HCT116 (cell line): ENCODE measurements around the gene KIAA2012. TPM values are rescaled to one million over a fixed set of nuclear protein-coding genes. Genes with fewer than 3 reads are reported as not detected.

Source experiments
- ATAC-seq: fragments of 200-7000 bp; cut with Tn5 transposase; 2 replicates; pipeline ENCODE4 v1.9.1; 2020; ENCODE audit warnings: mild to moderate bottlenecking, moderate library complexity
- BruUV-seq: library from RNA; stranded (reverse); fragments of 400-500 nt; replicated peaks from 2 replicates; lab custom pipeline; 2021; lab: Mats Ljungman, UMichigan
- CTCF ChIA-PET: fragments of 300-600 bp; sonication (Branson Sonifier 250); formaldehyde crosslinking; loops from one replicate; lab custom pipeline; 2021; ENCODE audit warnings: antibody characterized with exemption; lab: Charles Lee
- POLR2A ChIA-PET: fragments of 300-600, 350-600 bp; sonication (Branson Sonifier 250); formaldehyde crosslinking; loops from one replicate; lab custom pipeline; 2021; ENCODE audit warnings: antibody characterized with exemption; lab: Charles Lee
- RAD21 ChIA-PET, 2 experiments: fragments of 300-600 bp; sonication (Branson Sonifier 250); formaldehyde crosslinking; loops; one replicate each; lab custom pipeline; 2023; ENCODE audit warnings: low total read pairs in 2 of 2; ENCODE audit not compliant: uncharacterized antibody in 2 of 2, unreplicated experiment in 2 of 2, low non-redundant PET in 1 of 2; lab: Charles Lee
- DNase-seq: peaks from one replicate; pipeline ENCODE4 v3.0.0-alpha.2; 2010; ENCODE audit warnings: low read depth, low spot score
- H2AFZ ChIP-seq: fragments of 200-600 bp; shearing (Covaris generic), sonication (generic); 2 replicates; pipeline ENCODE4 v1.6.1; 2017; ENCODE audit warnings: low read depth, mixed run types, mixed read lengths, antibody characterized with exemption, low read length; ENCODE audit not compliant: poor library complexity, severe bottlenecking
- H3K27ac ChIP-seq: 2 replicates; pipeline ENCODE4 v1.5.1; 2012; ENCODE audit warnings: low read depth, low read length
- H3K27me3 ChIP-seq: fragments of 200-600 bp; sonication (generic); 2 replicates; pipeline ENCODE4 v1.6.1; 2016; ENCODE audit warnings: mixed run types, low read length, mixed read lengths; ENCODE audit not compliant: insufficient read depth
- H3K36me3 ChIP-seq, 2 experiments: fragments of 200-500 bp in 1 of 2; fragments of 200-600 bp in 1 of 2; sonication (Bioruptor generic) in 1 of 2; sonication (generic) in 1 of 2; 2 replicates each; pipeline versions ENCODE4 v1.5.1 to v1.6.1; 2014 to 2016; ENCODE audit warnings: low read length in 2 of 2, inconsistent platforms in 1 of 2, mixed read lengths in 1 of 2, mixed run types in 1 of 2; ENCODE audit not compliant: insufficient read depth in 2 of 2, control insufficient read depth in 1 of 2
- H3K4me1 ChIP-seq, 2 experiments: fragments of 200-600 bp in 1 of 2; sonication (generic) in 1 of 2; 2 replicates each; pipeline versions ENCODE4 v1.5.1 to v1.6.1; 2012 to 2017; ENCODE audit warnings: low read length in 2 of 2, inconsistent platforms in 1 of 2, mild to moderate bottlenecking in 1 of 2, mixed read lengths in 1 of 2, mixed run types in 1 of 2, moderate library complexity in 1 of 2; ENCODE audit not compliant: insufficient read depth in 2 of 2, control insufficient read depth in 1 of 2
- H3K4me2 ChIP-seq: fragments of 200-600 bp; sonication (generic); 2 replicates; pipeline ENCODE4 v1.6.1; 2017; ENCODE audit warnings: mixed run types, low read length, mixed read lengths
- H3K4me3 ChIP-seq, 2 experiments: fragments of 200-600 bp in 1 of 2; sonication (generic) in 1 of 2; replicated peaks in 1 of 2; 2 replicates each; pipeline ENCODE4 v1.5.1; 2011 to 2016; ENCODE audit warnings: low read length in 2 of 2, control low read depth in 1 of 2, low read depth in 1 of 2, mild to moderate bottlenecking in 1 of 2, mixed read lengths in 1 of 2, mixed run types in 1 of 2
- H3K79me2 ChIP-seq: fragments of 200-600 bp; sonication (generic); 2 replicates; pipeline ENCODE4 v1.6.1; 2017; ENCODE audit warnings: mild to moderate bottlenecking, mixed run types, low read length, moderate library complexity, mixed read lengths; ENCODE audit not compliant: insufficient read depth
- H3K9ac ChIP-seq: fragments of 200-600 bp; sonication (generic); 2 replicates; pipeline ENCODE4 v1.6.1; 2016; ENCODE audit warnings: low read length, mixed read lengths
- H3K9me2 ChIP-seq: fragments of 200-600 bp; sonication (generic), shearing (Covaris generic); 2 replicates; pipeline ENCODE4 v1.6.1; 2017; ENCODE audit warnings: mixed run types, mild to moderate bottlenecking, moderate library complexity; ENCODE audit not compliant: insufficient read depth
- H3K9me3 ChIP-seq, 2 experiments: fragments of 200-500 bp in 1 of 2; fragments of 200-600 bp in 1 of 2; sonication (Bioruptor generic) in 1 of 2; sonication (generic) in 1 of 2; 2 replicates each; pipeline ENCODE4 v1.6.1; 2014 to 2017; ENCODE audit warnings: low read length in 2 of 2, mixed read lengths in 2 of 2, inconsistent platforms in 1 of 2, low read depth in 1 of 2, mild to moderate bottlenecking in 1 of 2, mixed run types in 1 of 2, moderate library complexity in 1 of 2; ENCODE audit not compliant: control insufficient read depth in 1 of 2, insufficient read depth in 1 of 2
- H4K20me1 ChIP-seq: fragments of 200-600 bp; sonication (generic), shearing (Covaris generic); 2 replicates; pipeline ENCODE4 v1.6.1; 2017; ENCODE audit warnings: mixed run types, mild to moderate bottlenecking, moderate library complexity; ENCODE audit not compliant: insufficient read depth
- EGR1 ChIP-seq: IDR thresholded peaks from 2 replicates; pipeline ENCODE4 v1.6.1; 2012; ENCODE audit warnings: low read depth
- ELF1 ChIP-seq: IDR thresholded peaks from 2 replicates; pipeline ENCODE4 v1.6.1; 2012; ENCODE audit warnings: low read depth, borderline replicate concordance
- EZH2phosphoT487 ChIP-seq: fragments of 200-600 bp; IDR thresholded peaks from 2 replicates; pipeline ENCODE4 v1.6.1; 2018; ENCODE audit warnings: antibody characterized with exemption, borderline replicate concordance
- FOSL1 ChIP-seq: IDR thresholded peaks from 2 replicates; pipeline ENCODE4 v1.6.1; 2012; ENCODE audit warnings: low read depth
- JUND ChIP-seq: IDR thresholded peaks from 2 replicates; pipeline ENCODE4 v1.6.1; 2012
- POLR2A ChIP-seq: IDR thresholded peaks from 2 replicates; pipeline ENCODE4 v1.7.0; 2011; ENCODE audit warnings: borderline replicate concordance; ENCODE audit not compliant: insufficient read depth, insufficient read length; ENCODE audit errors: extremely low read depth
- SP1 ChIP-seq: IDR thresholded peaks from 2 replicates; pipeline ENCODE4 v1.6.1; 2012; ENCODE audit warnings: low read depth
- SRF ChIP-seq: IDR thresholded peaks from 2 replicates; pipeline ENCODE4 v1.6.1; 2012; ENCODE audit warnings: low read depth
- TCF7L2 ChIP-seq: IDR thresholded peaks from 2 replicates; pipeline ENCODE4 v1.7.0; 2011; ENCODE audit warnings: borderline replicate concordance, inconsistent platforms; ENCODE audit not compliant: insufficient read depth, insufficient read length; ENCODE audit errors: extremely low read depth
- YY1 ChIP-seq: IDR thresholded peaks from 2 replicates; pipeline ENCODE4 v1.6.1; 2011; ENCODE audit warnings: low read length, low read depth, moderate library complexity, mild to moderate bottlenecking; ENCODE audit not compliant: insufficient replicate concordance; ENCODE audit errors: extremely low read depth
- intact Hi-C: fragments of 100-400 bp; cut with micrococcal nuclease; formaldehyde crosslinking; loops from 2 replicates; pipeline ENCODE4 v1.10.0; 2022
- total RNA-seq: library from RNA; stranded (reverse); gene quantifications from one replicate; pipeline ENCODE4 v1.2.1, GENCODE V29; 2021; ENCODE audit not compliant: unreplicated experiment
- TF ChIP-seq, protein P1 (sequence below): IDR thresholded peaks from 2 replicates; pipeline ENCODE4 v1.6.1; 2012; ENCODE audit warnings: low read depth
- TF ChIP-seq, protein P2 (sequence below): IDR thresholded peaks from 2 replicates; pipeline ENCODE4 v1.6.1; 2012
- TF ChIP-seq, protein P3 (sequence below): IDR thresholded peaks from 2 replicates; pipeline ENCODE4 v1.6.1; 2012
- TF ChIP-seq, protein P4 (sequence below): IDR thresholded peaks from 2 replicates; pipeline ENCODE4 v1.6.1; 2011; ENCODE audit warnings: mild to moderate bottlenecking, low read length, moderate library complexity; ENCODE audit not compliant: insufficient replicate concordance; ENCODE audit errors: extremely low read depth

The KIAA2012 gene
- total RNA-seq, 1 experiment from 2014 or later = not detected

DNA sequence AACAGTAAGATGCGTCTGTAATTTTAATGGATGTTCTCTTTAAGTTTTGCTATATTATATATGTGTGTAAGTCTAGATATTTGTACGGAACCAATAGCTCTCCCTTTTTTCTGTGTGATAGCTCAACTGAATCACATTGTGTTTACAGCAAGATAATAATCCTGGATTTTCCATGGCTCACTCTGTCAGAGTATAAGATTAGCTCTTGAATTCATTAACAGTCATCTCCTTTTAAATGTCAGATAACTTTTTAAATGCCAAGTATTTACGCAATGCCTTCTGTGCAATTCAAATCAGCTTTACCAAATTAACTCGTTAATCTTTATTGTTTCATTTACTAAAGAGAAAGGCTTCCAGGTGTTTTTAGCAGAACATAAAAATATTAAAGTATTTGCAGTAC is 76.9 kb downstream of the KIAA2012 start (continued):
- TF ChIP-seq EGR1 = no peak
- TF ChIP-seq YY1 = no peak
- TF ChIP-seq, protein P1, sequence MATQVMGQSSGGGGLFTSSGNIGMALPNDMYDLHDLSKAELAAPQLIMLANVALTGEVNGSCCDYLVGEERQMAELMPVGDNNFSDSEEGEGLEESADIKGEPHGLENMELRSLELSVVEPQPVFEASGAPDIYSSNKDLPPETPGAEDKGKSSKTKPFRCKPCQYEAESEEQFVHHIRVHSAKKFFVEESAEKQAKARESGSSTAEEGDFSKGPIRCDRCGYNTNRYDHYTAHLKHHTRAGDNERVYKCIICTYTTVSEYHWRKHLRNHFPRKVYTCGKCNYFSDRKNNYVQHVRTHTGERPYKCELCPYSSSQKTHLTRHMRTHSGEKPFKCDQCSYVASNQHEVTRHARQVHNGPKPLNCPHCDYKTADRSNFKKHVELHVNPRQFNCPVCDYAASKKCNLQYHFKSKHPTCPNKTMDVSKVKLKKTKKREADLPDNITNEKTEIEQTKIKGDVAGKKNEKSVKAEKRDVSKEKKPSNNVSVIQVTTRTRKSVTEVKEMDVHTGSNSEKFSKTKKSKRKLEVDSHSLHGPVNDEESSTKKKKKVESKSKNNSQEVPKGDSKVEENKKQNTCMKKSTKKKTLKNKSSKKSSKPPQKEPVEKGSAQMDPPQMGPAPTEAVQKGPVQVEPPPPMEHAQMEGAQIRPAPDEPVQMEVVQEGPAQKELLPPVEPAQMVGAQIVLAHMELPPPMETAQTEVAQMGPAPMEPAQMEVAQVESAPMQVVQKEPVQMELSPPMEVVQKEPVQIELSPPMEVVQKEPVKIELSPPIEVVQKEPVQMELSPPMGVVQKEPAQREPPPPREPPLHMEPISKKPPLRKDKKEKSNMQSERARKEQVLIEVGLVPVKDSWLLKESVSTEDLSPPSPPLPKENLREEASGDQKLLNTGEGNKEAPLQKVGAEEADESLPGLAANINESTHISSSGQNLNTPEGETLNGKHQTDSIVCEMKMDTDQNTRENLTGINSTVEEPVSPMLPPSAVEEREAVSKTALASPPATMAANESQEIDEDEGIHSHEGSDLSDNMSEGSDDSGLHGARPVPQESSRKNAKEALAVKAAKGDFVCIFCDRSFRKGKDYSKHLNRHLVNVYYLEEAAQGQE = no peak
- TF ChIP-seq EZH2phosphoT487 = no peak
- no peak for TF ChIP-seq SRF
- TF ChIP-seq, protein P2, sequence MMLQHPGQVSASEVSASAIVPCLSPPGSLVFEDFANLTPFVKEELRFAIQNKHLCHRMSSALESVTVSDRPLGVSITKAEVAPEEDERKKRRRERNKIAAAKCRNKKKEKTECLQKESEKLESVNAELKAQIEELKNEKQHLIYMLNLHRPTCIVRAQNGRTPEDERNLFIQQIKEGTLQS = no peak
- TF ChIP-seq JUND = no peak
- TF ChIP-seq TCF7L2 = no peak

DNA sequence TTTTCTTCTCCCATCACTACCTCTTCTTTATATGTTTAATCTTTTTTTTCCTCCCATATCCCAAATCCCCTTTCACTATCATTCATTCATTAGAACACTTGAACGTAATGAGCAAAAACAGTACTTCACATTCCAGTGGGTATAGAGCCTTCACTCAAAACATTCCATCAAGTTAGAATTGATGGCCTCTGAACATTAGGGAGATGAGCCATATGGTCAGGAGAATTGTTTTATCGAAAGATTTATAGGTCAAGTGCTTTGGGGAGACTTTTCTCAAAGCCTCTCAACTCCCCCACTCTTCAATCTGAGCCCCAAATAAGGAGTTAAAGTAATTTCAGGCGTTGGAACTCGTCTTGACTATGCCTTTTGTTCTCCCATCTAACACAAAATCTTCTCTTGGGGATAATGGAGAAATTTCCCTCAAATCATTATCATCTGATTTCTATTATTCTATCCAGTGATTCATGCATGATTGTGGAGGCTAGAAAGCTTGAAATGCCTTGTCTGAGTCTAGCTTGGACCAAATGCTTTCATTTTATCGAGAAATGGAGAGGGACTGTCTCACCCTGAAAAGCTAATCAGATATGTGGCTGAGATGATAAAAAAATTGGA is 79.2 kb downstream of the KIAA2012 start:
- H3K9me3 ChIP-seq = no peaks in the 10 kb centered on the region
- ChIA-PET RAD21 (no interaction called here), CTCF (no interaction called here), POLR2A (no interaction called here)
- H3K27me3 ChIP-seq = no peaks in the 10 kb centered on the region
- no peak overlapping the region for H3K4me3 ChIP-seq
- H3K27ac ChIP-seq = no peak overlapping the region
- no peak overlapping the region for H3K9ac ChIP-seq
- H3K36me3 ChIP-seq = no peaks in the 10 kb centered on the region
- H3K79me2 ChIP-seq = no peaks in the 10 kb centered on the region
- H4K20me1 ChIP-seq = no peaks in the 10 kb centered on the region
- no peak overlapping the region for H2AFZ ChIP-seq
- BruUV-seq = no TSS peak
- intact Hi-C loops = no loop called here
- DNase-seq (no peak), ATAC-seq (no peak)
- no peaks in the 10 kb centered on the region for H3K9me2 ChIP-seq
- no peak overlapping the region for H3K4me2 ChIP-seq
- H3K4me1 ChIP-seq = no peaks in the 10 kb centered on the region
- TF ChIP-seq EGR1 = no peak
- TF ChIP-seq, protein P3, sequence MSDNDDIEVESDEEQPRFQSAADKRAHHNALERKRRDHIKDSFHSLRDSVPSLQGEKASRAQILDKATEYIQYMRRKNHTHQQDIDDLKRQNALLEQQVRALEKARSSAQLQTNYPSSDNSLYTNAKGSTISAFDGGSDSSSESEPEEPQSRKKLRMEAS = no peak
- TF ChIP-seq FOSL1 = no peak
- TF ChIP-seq SRF = no peak
- no peak for TF ChIP-seq SP1
- TF ChIP-seq JUND = no peak
- TF ChIP-seq, protein P1 = no peak
- no peak for TF ChIP-seq POLR2A
- TF ChIP-seq EZH2phosphoT487 = no peak
- TF ChIP-seq, protein P4, sequence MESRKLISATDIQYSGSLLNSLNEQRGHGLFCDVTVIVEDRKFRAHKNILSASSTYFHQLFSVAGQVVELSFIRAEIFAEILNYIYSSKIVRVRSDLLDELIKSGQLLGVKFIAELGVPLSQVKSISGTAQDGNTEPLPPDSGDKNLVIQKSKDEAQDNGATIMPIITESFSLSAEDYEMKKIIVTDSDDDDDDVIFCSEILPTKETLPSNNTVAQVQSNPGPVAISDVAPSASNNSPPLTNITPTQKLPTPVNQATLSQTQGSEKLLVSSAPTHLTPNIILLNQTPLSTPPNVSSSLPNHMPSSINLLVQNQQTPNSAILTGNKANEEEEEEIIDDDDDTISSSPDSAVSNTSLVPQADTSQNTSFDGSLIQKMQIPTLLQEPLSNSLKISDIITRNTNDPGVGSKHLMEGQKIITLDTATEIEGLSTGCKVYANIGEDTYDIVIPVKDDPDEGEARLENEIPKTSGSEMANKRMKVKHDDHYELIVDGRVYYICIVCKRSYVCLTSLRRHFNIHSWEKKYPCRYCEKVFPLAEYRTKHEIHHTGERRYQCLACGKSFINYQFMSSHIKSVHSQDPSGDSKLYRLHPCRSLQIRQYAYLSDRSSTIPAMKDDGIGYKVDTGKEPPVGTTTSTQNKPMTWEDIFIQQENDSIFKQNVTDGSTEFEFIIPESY = no peak
- TF ChIP-seq ELF1 = no peak
- TF ChIP-seq YY1 = no peak
